HEK293 (cell line): ENCODE results near the gene SYNE2.
"Not testable (repeated sequence)": the region's sequence is repeated elsewhere in the genome, so short reads cannot be mapped to it uniquely, and the experiment has no call there.

Source experiments
- CTCF ChIA-PET: fragments of 350-600 bp; formaldehyde crosslinking; extraction: SDS; loops from one replicate; lab custom pipeline; 2021; ENCODE audit warnings: antibody characterized with exemption; lab: Yijun Ruan, JAX
- POLR2A ChIA-PET: fragments of 300-600 bp; formaldehyde crosslinking; extraction: SDS; loops from one replicate; lab custom pipeline; 2020; ENCODE audit warnings: antibody characterized with exemption, inconsistent platforms; lab: Yijun Ruan, JAX
- H3K27ac ChIP-seq: fragments of 200-500 bp; sonication (Bioruptor generic); 2 replicates; pipeline ENCODE4 v1.5.1; 2014; ENCODE audit warnings: low read depth, low read length, control low read depth, inconsistent platforms; ENCODE audit errors: extremely low read depth
- H3K36me3 ChIP-seq, 2 experiments: fragments of 200-500 bp in 1 of 2; sonication (Bioruptor generic) in 1 of 2; 1 replicate in 1 of 2; 2 replicates in 1 of 2; pipeline ENCODE4 v1.5.1; 2014 to 2017; ENCODE audit warnings: inconsistent platforms in 2 of 2, low read length in 2 of 2; ENCODE audit not compliant: control insufficient read depth in 2 of 2, insufficient read depth in 1 of 2
- H3K4me1 ChIP-seq: fragments of 200-500 bp; sonication (Bioruptor generic); 2 replicates; pipeline ENCODE4 v1.5.1; 2014; ENCODE audit warnings: mild to moderate bottlenecking, low read length, inconsistent platforms; ENCODE audit not compliant: control insufficient read depth, insufficient read depth
- H3K4me3 ChIP-seq: 2 replicates; pipeline ENCODE4 v1.5.1; 2011; ENCODE audit warnings: low read depth, mild to moderate bottlenecking, control low read depth, low read length, moderate library complexity
- H3K9me3 ChIP-seq: fragments of 200-500 bp; sonication (Bioruptor generic); 2 replicates; pipeline ENCODE4 v1.5.1; 2014; ENCODE audit warnings: low read depth, low read length, inconsistent platforms; ENCODE audit not compliant: control insufficient read depth, insufficient read depth
- GLIS1 ChIP-seq: fragments of 450-650 bp; formaldehyde crosslinking; IDR thresholded peaks from 2 replicates; pipeline ENCODE4 v1.5.1; 2016; ENCODE audit warnings: missing biosample characterization, missing genetic modification characterization
- MYNN ChIP-seq: fragments of 450-650 bp; formaldehyde crosslinking; IDR thresholded peaks from 2 replicates; pipeline ENCODE4 v1.5.1; 2016; ENCODE audit warnings: missing biosample characterization, missing genetic modification characterization, borderline replicate concordance
- RBAK ChIP-seq: fragments of 450-650 bp; formaldehyde crosslinking; IDR thresholded peaks from 2 replicates; pipeline ENCODE4 v1.5.1; 2016; ENCODE audit warnings: missing biosample characterization, missing genetic modification characterization
- SP2 ChIP-seq: fragments of 450-650 bp; formaldehyde crosslinking; IDR thresholded peaks from 2 replicates; pipeline ENCODE4 v1.5.1; 2016; ENCODE audit warnings: missing biosample characterization, missing genetic modification characterization
- ZNF132 ChIP-seq: fragments of 450-650 bp; formaldehyde crosslinking; IDR thresholded peaks from 2 replicates; pipeline ENCODE4 v1.5.1; 2017; ENCODE audit warnings: missing biosample characterization, missing genetic modification characterization, borderline replicate concordance
- ZNF274 ChIP-seq, 2 experiments: fragments of 200-500 bp in 1 of 2; fragments of 450-650 bp in 1 of 2; sonication (Bioruptor generic) in 1 of 2; formaldehyde crosslinking in 1 of 2; IDR thresholded peaks; 2 replicates each; pipeline versions ENCODE4 v1.5.1 to v1.6.1; 2014 to 2016; ENCODE audit warnings: borderline replicate concordance in 1 of 2, inconsistent platforms in 1 of 2, low read length in 1 of 2, missing biosample characterization in 1 of 2, missing genetic modification characterization in 1 of 2
- ZNF48 ChIP-seq: fragments of 450-650 bp; formaldehyde crosslinking; IDR thresholded peaks from 2 replicates; pipeline ENCODE4 v1.5.1; 2016; ENCODE audit warnings: missing biosample characterization, missing genetic modification characterization
- ZNF558 ChIP-seq: fragments of 450-650 bp; formaldehyde crosslinking; IDR thresholded peaks from 2 replicates; pipeline ENCODE4 v1.5.1; 2016; ENCODE audit warnings: missing biosample characterization, missing genetic modification characterization
- ZNF645 ChIP-seq: fragments of 450-650 bp; formaldehyde crosslinking; IDR thresholded peaks from 2 replicates; pipeline ENCODE4; 2016; ENCODE audit warnings: missing biosample characterization, missing genetic modification characterization
- ZNF670 ChIP-seq: fragments of 450-650 bp; formaldehyde crosslinking; IDR thresholded peaks from 2 replicates; pipeline ENCODE4 v1.5.1; 2016; ENCODE audit warnings: missing biosample characterization, missing genetic modification characterization, low read depth
- TF ChIP-seq, protein P1 (sequence below): fragments of 450-650 bp; formaldehyde crosslinking; IDR thresholded peaks from 2 replicates; pipeline ENCODE4 v1.5.1; 2016; ENCODE audit warnings: missing biosample characterization, missing genetic modification characterization

Gene SYNE2

DNA sequence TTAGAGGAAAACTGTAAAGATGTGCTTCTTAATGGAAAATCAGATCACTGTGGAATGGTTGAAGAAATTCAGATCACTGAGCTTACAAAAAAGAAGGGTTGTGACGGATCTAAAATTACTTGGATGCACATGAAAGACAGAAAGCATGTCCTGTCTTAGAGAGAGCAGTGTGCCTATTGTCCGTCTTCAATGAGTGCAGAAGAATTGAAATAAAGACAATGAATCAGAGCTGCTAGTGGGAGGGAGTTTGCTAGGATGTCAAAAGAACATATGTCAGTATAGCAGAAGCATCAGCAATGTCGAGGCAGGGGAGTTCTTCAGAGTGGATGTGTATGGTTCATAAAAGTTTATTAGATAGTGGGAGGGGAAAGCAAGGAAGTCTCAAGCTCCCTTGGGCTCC lies 172.7 kb downstream of the SYNE2 start:
- peaks cover 24 to 39% of the 10 kb centered on the region in 2 experiments for H3K36me3 ChIP-seq
- H3K4me1 ChIP-seq: no peaks in the 10 kb centered on the region
- no peak overlapping the region for H3K4me3 ChIP-seq
- no peak overlapping the region for H3K27ac ChIP-seq
- ChIA-PET POLR2A (no interaction called here), CTCF (interaction anchor here (1.1 kb wide), 1 partner anchor 15 kb away, joined by 3 read pairs; no protein-coding TSS in a partner anchor)
- no peaks in the 10 kb centered on the region for H3K9me3 ChIP-seq
- peak; percentile 39 for TF ChIP-seq GLIS1 (tag by site-specific recombination)
- TF ChIP-seq ZNF274 (IDR thresholded peaks at IDR 0.05; ENCODE audit: low read length): no peak
- TF ChIP-seq ZNF274 (tag by site-specific recombination; IDR thresholded peaks at IDR 0.05; ENCODE audit: borderline replicate concordance): no peak

DNA sequence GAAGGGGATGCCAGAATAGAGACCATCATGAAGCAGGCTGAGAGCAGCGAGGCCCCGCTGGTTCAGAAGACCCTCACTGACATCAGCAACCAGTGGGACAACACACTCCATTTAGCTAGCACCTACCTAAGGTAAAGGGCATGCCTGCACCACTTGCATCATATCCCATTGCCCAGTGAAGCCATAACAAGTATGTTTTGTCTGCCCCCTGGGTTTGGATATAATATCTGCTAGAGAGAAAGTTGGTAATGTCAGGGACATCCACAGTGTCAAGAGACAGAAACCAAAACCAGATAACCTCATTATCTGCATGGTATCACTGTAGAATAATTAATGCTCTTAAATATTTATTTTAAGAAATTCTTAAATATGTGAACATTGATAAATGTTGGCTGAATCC lies 173.8 kb downstream of the SYNE2 start:
- Histone ChIP-seq H3K36me3 (peaks cover 22 to 33% of the 10 kb centered on the region in 2 experiments), H3K4me1 (no peaks in the 10 kb centered on the region), H3K4me3 (no peak overlapping the region), H3K27ac (no peak overlapping the region), H3K9me3 (no peaks in the 10 kb centered on the region)
- POLR2A ChIA-PET: no interaction called here
- TF ChIP-seq GLIS1 (tag by site-specific recombination): peak; percentile 58
- no peak for TF ChIP-seq ZNF670
- CTCF ChIA-PET: interaction anchor here (1.3 kb wide), 1 partner anchor 15 kb away, joined by 4 read pairs; no protein-coding TSS in a partner anchor

GRCh38 chr14:64035143-64035542 lies 182.3 kb downstream of the SYNE2 start:
- Histone ChIP-seq H3K9me3 (no peaks in the 10 kb centered on the region), H3K4me3 (no peak overlapping the region), H3K27ac (no peak overlapping the region), H3K4me1 (no peaks in the 10 kb centered on the region; the same call in 1 of the 2 replicates), H3K36me3 (no peaks in the 10 kb centered on the region)
- ChIA-PET POLR2A (no interaction called here), CTCF (no interaction called here)
- TF ChIP-seq, protein P1, sequence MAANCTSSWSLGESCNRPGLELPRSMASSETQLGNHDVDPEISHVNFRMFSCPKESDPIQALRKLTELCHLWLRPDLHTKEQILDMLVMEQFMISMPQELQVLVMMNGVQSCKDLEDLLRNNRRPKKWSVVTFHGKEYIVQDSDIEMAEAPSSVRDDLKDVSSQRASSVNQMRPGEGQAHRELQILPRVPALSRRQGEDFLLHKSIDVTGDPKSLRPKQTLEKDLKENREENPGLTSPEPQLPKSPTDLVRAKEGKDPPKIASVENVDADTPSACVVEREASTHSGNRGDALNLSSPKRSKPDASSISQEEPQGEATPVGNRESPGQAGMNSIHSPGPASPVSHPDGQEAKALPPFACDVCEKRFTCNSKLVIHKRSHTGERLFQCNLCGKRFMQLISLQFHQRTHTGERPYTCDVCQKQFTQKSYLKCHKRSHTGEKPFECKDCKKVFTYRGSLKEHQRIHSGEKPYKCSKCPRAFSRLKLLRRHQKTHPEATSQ (tag by site-specific recombination): no peak
- no peak for TF ChIP-seq ZNF48 (tag by site-specific recombination)
- TF ChIP-seq ZNF645 (tag by site-specific recombination): no peak
- TF ChIP-seq SP2: no peak
- no peak for TF ChIP-seq ZNF132 (tag by site-specific recombination)
- no peak for TF ChIP-seq MYNN (tag by site-specific recombination)
- TF ChIP-seq RBAK (tag by site-specific recombination): no peak
- no peak for TF ChIP-seq ZNF558 (tag by site-specific recombination)

DNA sequence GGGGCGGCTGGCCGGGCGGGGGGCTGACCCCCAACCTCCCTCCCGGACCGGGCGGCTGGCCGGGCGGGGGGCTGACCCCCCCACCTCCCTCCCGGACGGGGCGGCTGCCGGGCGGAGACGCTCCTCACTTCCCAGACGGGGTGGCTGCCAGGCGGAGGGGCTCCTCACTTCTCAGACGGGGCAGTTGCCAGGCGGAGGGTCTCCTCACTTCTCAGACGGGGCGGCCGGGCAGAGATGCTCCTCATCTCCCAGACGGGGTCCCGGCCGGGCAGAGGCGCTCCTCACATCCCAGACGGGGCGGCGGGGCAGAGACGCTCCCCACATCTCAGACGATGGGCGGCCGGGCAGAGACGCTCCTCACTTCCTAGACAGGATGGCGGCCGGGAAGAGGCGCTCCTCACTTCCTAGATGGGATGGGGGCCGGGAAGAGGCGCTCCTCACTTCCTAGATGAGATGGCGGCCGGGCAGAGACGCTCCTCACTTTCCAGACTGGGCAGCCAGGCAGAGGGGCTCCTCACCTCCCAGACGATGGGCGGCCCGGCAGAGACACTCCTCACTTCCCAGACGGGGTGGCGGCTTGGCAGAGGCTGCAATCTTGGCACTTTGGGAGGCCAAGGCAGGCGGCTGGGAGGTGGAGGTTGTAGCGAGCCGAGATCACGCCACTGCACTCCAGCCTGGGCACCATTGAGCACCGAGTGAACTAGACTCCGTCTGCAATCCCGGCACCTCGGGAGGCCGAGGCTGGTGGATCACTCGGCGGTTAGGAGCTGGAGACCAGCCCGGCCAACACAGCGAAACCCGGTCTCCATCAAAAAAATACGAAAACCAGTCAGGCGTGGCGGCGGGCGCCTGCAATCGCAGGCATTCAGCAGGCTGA lies 185.3 kb downstream of the SYNE2 start:
- H3K36me3 ChIP-seq, H3K9me3 ChIP-seq, POLR2A ChIA-PET, CTCF ChIA-PET, H3K27ac ChIP-seq, H3K4me1 ChIP-seq, H3K4me3 ChIP-seq: not testable (repeated sequence)
